Transverse colon (tissue), 4 donors: ENCODE data around the gene SLC35B2. TPM values are rescaled to one million over a fixed set of nuclear protein-coding genes. Genes with fewer than 3 reads are reported as not detected.
A peak's percentile ranks its signal among the peaks of the same experiment; 100 is the strongest.

Experiments
- DNase-seq: peaks from one replicate; pipeline ENCODE4 v3.0.0-alpha.2; 2019
- H3K27ac ChIP-seq, 4 donors: fragments of 200-600 bp; sonication (generic); 2 replicates each; pipeline ENCODE4 v1.5.1; 2016 to 2018; ENCODE audit warnings: inconsistent platforms in 4 of 4
- H3K27me3 ChIP-seq: fragments of 200-600 bp; sonication (generic); 2 replicates; pipeline ENCODE4 v1.5.1; 2017; ENCODE audit warnings: inconsistent platforms
- H3K36me3 ChIP-seq, 4 donors: fragments of 200-600 bp; sonication (generic); 2 replicates each; pipeline ENCODE4 v1.5.1; 2017 to 2019; ENCODE audit warnings: inconsistent platforms in 4 of 4
- H3K4me1 ChIP-seq, 4 donors: fragments of 200-600 bp; sonication (generic); 2 replicates each; pipeline ENCODE4 v1.5.1; 2017 to 2020; ENCODE audit warnings: inconsistent platforms in 4 of 4
- H3K4me3 ChIP-seq, 4 donors: fragments of 200-600 bp; sonication (generic); 1 replicate in 1 of 4; 2 replicates in 3 of 4; pipeline versions ENCODE4 v1.5.1 to v1.6.1; 2017 to 2019; ENCODE audit warnings: inconsistent platforms in 4 of 4
- H3K9me3 ChIP-seq, 2 donors: fragments of 200-600 bp; sonication (generic); 2 replicates each; pipeline ENCODE4 v1.5.1; 2017 to 2019; ENCODE audit warnings: inconsistent platforms in 2 of 2
- EP300 ChIP-seq: sonication (generic); formaldehyde crosslinking; IDR thresholded peaks from one replicate; pipeline ENCODE4 v1.6.1; 2017; ENCODE audit warnings: antibody characterized with exemption, low read depth
- POLR2A ChIP-seq: fragments of 450-650 bp; IDR thresholded peaks from one replicate; pipeline ENCODE4 v1.6.1; 2016; ENCODE audit warnings: antibody characterized with exemption, mild to moderate bottlenecking, moderate library complexity
- POLR2AphosphoS5 ChIP-seq, 3 donors: sonication (generic); formaldehyde crosslinking; IDR thresholded peaks; one replicate each; pipeline ENCODE4 v1.6.1; 2016; ENCODE audit warnings: antibody characterized with exemption in 3 of 3
- WGBS, 2 donors: methylation state at CpG; one replicate each; pipeline ENCODE4 v1.1.5; 2018; ENCODE audit warnings: low coverage in 1 of 2; 5-methylcytosine and 5-hydroxymethylcytosine counted together
- in situ Hi-C, 4 donors: fragments of 200-750 bp; cut with MboI; loops; one replicate each; pipeline versions ENCODE4 v1.15.0 to v1.15.1; 2017; ENCODE audit warnings: low sequenced_read_pairs in 3 of 4, low pct_ligation_motif_present in 1 of 4, low pct_unique_long_range_greater_than_20kb in 1 of 4
- intact Hi-C: fragments of 100-400 bp; cut with DNase I; formaldehyde crosslinking; loops from one replicate; pipeline ENCODE4 v1.15.1; 2023; ENCODE audit warnings: low total_unique reads
- total RNA-seq, 4 donors: library from RNA; depleted of rRNA; stranded (reverse); fragments of >200 nt; gene quantifications; one replicate each; pipeline ENCODE4 v1.1.0, GENCODE V29; 2016
- TF ChIP-seq, protein P1 (sequence below), 5 experiments: fragments of 200-600 bp in 3 of 5; fragments of 450-650 bp in 2 of 5; sonication (generic) in 3 of 5; IDR thresholded peaks; 1 replicate in 2 of 5; 2 replicates in 3 of 5; pipeline ENCODE4 v1.5.1; 2016 to 2017; ENCODE audit warnings: antibody characterized with exemption in 5 of 5, inconsistent platforms in 3 of 5, mild to moderate bottlenecking in 2 of 5, moderate library complexity in 1 of 5

SLC35B2 gene
- total RNA-seq, 4 donors from 2014 or later = 9.0 to 36.4 (median 22.5) TPM

DNA sequence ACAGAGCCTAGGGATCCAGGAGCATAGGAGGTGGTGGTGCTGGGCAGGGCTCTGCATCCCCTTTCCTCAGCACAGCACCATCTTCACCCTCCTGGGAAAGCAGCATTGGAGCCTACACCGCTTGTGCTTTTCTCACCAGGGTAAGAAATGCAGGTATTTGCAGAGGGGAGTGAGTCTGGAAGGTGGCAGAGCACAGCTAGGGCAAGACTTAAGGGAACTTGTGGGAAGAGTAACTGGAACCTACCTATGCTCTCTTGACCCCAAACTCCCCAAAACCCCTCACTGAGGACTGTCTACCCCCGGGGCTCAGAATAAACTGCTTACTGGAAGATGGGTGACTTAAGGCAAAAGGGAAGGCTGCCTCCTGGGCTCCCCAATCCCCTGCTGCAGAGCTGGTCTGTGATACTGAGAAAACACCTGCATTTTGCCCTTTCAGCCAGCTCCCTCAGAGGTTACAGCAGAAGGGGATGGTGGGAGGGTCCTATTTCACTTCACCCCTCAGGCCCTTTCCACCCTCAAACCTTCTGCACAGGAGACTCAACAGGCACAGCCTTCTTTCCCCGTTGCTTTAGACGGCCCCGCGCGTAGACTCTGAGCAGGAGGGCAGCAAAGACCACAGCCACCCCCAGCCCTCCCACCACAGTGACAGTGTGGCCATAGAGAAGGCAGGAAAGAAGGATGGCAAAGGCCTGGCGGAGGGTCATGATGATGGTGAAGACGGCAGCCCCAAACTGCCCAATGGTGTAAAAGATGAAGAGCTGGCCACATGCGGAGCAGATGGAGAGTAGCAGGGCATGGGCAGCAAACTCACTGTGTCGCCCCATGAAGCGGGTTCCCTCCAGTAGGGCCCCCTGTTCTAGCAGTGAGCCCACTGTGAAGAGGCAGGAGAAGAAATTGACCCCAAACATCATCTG, 2.9 kb downstream of the SLC35B2 start:
- Histone ChIP-seq H3K9me3 (no peaks in the 10 kb centered on the region), H3K4me3 (no peak overlapping the region), H3K4me1 (peaks cover 12 to 25% (median 18%) of the 10 kb centered on the region in 4 donors), H3K27me3 (no peaks in the 10 kb centered on the region), H3K36me3 (peaks cover 0 to 53% (median 27%) of the 10 kb centered on the region in 4 donors), H3K27ac (no peak overlapping the region)
- no peak for DNase-seq
- WGBS, 2 donors = 40 to 80% methylated on average over 1 to 12 of the region's 12 CpGs
- in situ Hi-C loops (no loop called here), intact Hi-C loops (no loop called here)
- TF ChIP-seq, protein P1, sequence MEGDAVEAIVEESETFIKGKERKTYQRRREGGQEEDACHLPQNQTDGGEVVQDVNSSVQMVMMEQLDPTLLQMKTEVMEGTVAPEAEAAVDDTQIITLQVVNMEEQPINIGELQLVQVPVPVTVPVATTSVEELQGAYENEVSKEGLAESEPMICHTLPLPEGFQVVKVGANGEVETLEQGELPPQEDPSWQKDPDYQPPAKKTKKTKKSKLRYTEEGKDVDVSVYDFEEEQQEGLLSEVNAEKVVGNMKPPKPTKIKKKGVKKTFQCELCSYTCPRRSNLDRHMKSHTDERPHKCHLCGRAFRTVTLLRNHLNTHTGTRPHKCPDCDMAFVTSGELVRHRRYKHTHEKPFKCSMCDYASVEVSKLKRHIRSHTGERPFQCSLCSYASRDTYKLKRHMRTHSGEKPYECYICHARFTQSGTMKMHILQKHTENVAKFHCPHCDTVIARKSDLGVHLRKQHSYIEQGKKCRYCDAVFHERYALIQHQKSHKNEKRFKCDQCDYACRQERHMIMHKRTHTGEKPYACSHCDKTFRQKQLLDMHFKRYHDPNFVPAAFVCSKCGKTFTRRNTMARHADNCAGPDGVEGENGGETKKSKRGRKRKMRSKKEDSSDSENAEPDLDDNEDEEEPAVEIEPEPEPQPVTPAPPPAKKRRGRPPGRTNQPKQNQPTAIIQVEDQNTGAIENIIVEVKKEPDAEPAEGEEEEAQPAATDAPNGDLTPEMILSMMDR (IDR thresholded peaks at IDR 0.05) = no peak
- no peak for TF ChIP-seq POLR2AphosphoS5 (IDR thresholded peaks at IDR 0.05)
- TF ChIP-seq POLR2A = no peak
- no peak for TF ChIP-seq EP300

GRCh38 chr6:44253307-44254101, 3.8 kb downstream of the SLC35B2 start:
- Histone ChIP-seq H3K9me3 (no peaks in the 10 kb centered on the region), H3K27ac (no peak overlapping the region), H3K36me3 (peaks cover 0 to 60% (median 28%) of the 10 kb centered on the region in 4 donors), H3K4me3 (no peak overlapping the region), H3K4me1 (peaks cover 16 to 35% (median 26%) of the 10 kb centered on the region in 4 donors), H3K27me3 (no peaks in the 10 kb centered on the region)
- 47 to 60% methylated on average over 2 to 10 of the region's 10 CpGs for WGBS, 2 donors
- DNase-seq = peak; percentile 68
- no peak for TF ChIP-seq EP300
- TF ChIP-seq, protein P1 (IDR thresholded peaks at IDR 0.05) = peak; percentile 39 to 56 (median 53)
- intact Hi-C loops (no loop called here), in situ Hi-C loops (no loop called here)

- H3K27me3 ChIP-seq = no peaks in the 10 kb centered on the region
- no peak overlapping the region for H3K4me3 ChIP-seq
- H3K36me3 ChIP-seq = peaks cover 0 to 61% (median 28%) of the 10 kb centered on the region in 4 donors
- H3K9me3 ChIP-seq = no peaks in the 10 kb centered on the region
- peaks cover 11 to 35% (median 25%) of the 10 kb centered on the region in 4 donors for H3K4me1 ChIP-seq
- 83 to 88% methylated on average over 7 to 14 of the region's 14 CpGs for WGBS, 2 donors
- no peak overlapping the region for H3K27ac ChIP-seq
- TF ChIP-seq POLR2AphosphoS5 (IDR thresholded peaks at IDR 0.05) (no peak), POLR2A (no peak), EP300 (no peak)
- TF ChIP-seq, protein P1 (IDR thresholded peaks at IDR 0.05) = no peak
- intact Hi-C loops = no loop called here
- no peak for DNase-seq
- in situ Hi-C loops = no loop called here
These were observed 5.5 kb downstream of the SLC35B2 start for GRCh38 chr6:44251576-44252524.
